HepG2 (cell line): Measurements from ENCODE around the gene MORC1. TPM values are rescaled to one million over a fixed set of nuclear protein-coding genes. Genes with fewer than 3 reads are reported as not detected.

ENCODE experiments used
- ATAC-seq: fragments of 200-7000 bp; cut with Tn5 transposase; 3 replicates; pipeline ENCODE4 v1.9.1; 2020; ENCODE audit warnings: mild to moderate bottlenecking, moderate library complexity
- BruUV-seq: library from RNA; stranded (reverse); fragments of 400-500 nt; replicated peaks from 2 replicates; lab custom pipeline; 2021; lab: Mats Ljungman, UMichigan
- CTCF ChIA-PET: fragments of 300-600 bp; formaldehyde crosslinking; extraction: SDS; loops from one replicate; lab custom pipeline; 2021; ENCODE audit warnings: low total read pairs, inconsistent platforms, low intra/inter-chr PET ratio; lab: Yijun Ruan, JAX
- POLR2A ChIA-PET: fragments of 350-600 bp; sonication (Branson Sonifier 250); formaldehyde crosslinking; loops from one replicate; lab custom pipeline; 2020; ENCODE audit warnings: antibody characterized with exemption, inconsistent platforms; lab: Yijun Ruan, JAX
- DNase-seq: peaks from one replicate; pipeline ENCODE4 v3.0.0-alpha.2; 2015; ENCODE audit warnings: low spot score
- FAIRE-seq: peaks from 3 replicates; lab custom pipeline; 2011; peaks lifted over from hg19 to GRCh38; lab: Jason Lieb, UNC
- H2AFZ ChIP-seq: one replicate; pipeline ENCODE4 v1.6.1; 2011; ENCODE audit warnings: low read length, inconsistent platforms
- H3K27ac ChIP-seq: fragments of 300-600 bp; 3 replicates; pipeline ENCODE4 v1.8.0; 2011; ENCODE audit warnings: mixed run types, mild to moderate bottlenecking, mixed read lengths, low read length, inconsistent platforms; ENCODE audit not compliant: insufficient read depth; ENCODE audit errors: extremely low read length
- H3K27me3 ChIP-seq, 2 experiments: fragments of 200-600 bp in 1 of 2; 2 replicates in 1 of 2; 3 replicates in 1 of 2; pipeline versions ENCODE4 v1.6.0 to v1.8.0; 2011; ENCODE audit warnings: low read length in 2 of 2, mild to moderate bottlenecking in 2 of 2, moderate library complexity in 2 of 2, inconsistent platforms in 1 of 2; ENCODE audit not compliant: insufficient read depth in 2 of 2, control insufficient read depth in 1 of 2
- H3K36me3 ChIP-seq, 2 experiments: fragments of 200-600 bp in 1 of 2; replicated peaks in 1 of 2; 2 replicates in 1 of 2; 3 replicates in 1 of 2; pipeline versions ENCODE4 v1.5.1 to v1.8.0; 2011; ENCODE audit warnings: low read length in 2 of 2, inconsistent platforms in 1 of 2; ENCODE audit not compliant: insufficient read depth in 2 of 2, control insufficient read depth in 1 of 2
- H3K4me1 ChIP-seq: 2 replicates; pipeline ENCODE4 v1.5.1; 2012; ENCODE audit warnings: low read length, inconsistent platforms; ENCODE audit not compliant: insufficient read depth
- H3K4me2 ChIP-seq: 2 replicates; pipeline ENCODE4 v1.6.0; 2011; ENCODE audit warnings: low read depth, low read length, inconsistent platforms
- H3K4me3 ChIP-seq, 3 experiments: fragments of 200-600 bp in 1 of 3; sonication (generic), shearing (Covaris generic) in 1 of 3; replicated peaks in 1 of 3; 2 replicates each; pipeline ENCODE4 v1.5.1; 2011 to 2016; ENCODE audit warnings: low read length in 3 of 3, inconsistent platforms in 2 of 3, low read depth in 2 of 3, mild to moderate bottlenecking in 2 of 3, control low read depth in 1 of 3, mixed read lengths in 1 of 3; ENCODE audit not compliant: insufficient read depth in 1 of 3
- H3K79me2 ChIP-seq: one replicate; pipeline ENCODE4 v1.6.1; 2011; ENCODE audit warnings: low read length, inconsistent platforms; ENCODE audit not compliant: insufficient read depth
- H3K9ac ChIP-seq: 2 replicates; pipeline ENCODE4 v1.6.0; 2011; ENCODE audit warnings: mild to moderate bottlenecking, low read depth, low read length, inconsistent platforms; ENCODE audit not compliant: insufficient read depth
- H3K9me3 ChIP-seq: 2 replicates; pipeline ENCODE4 v1.5.1; 2012; ENCODE audit warnings: mild to moderate bottlenecking, low read length
- H4K20me1 ChIP-seq: 2 replicates; pipeline ENCODE4 v1.6.0; 2011; ENCODE audit warnings: inconsistent platforms, mild to moderate bottlenecking, low read length, moderate library complexity; ENCODE audit not compliant: insufficient read depth
- ATAD3A ChIP-seq: sonication (generic); formaldehyde crosslinking; IDR thresholded peaks from 2 replicates; pipeline ENCODE4 v1.4.0; 2020; ENCODE audit warnings: missing genetic modification reagents
- ATF7 ChIP-seq, 2 experiments: fragments of 450-650 bp in 1 of 2; sonication (generic) in 1 of 2; formaldehyde crosslinking in 1 of 2; IDR thresholded peaks; 2 replicates each; pipeline versions ENCODE4 v1.4.0 to v1.6.1; 2016 to 2020; ENCODE audit warnings: antibody characterized with exemption in 1 of 2, mild to moderate bottlenecking in 1 of 2, missing genetic modification reagents in 1 of 2
- CC2D1A ChIP-seq: sonication (generic); formaldehyde crosslinking; IDR thresholded peaks from 2 replicates; pipeline ENCODE4 v1.8.1; 2023; ENCODE audit warnings: mild to moderate bottlenecking, missing genetic modification reagents
- CCAR2 ChIP-seq: fragments of 200-400 bp; formaldehyde crosslinking; optimal IDR thresholded peaks from 2 replicates; pipeline ENCODE3; 2018; ENCODE audit warnings: low read depth, mild to moderate bottlenecking, low read length, moderate library complexity
- CREB3 ChIP-seq: sonication (generic); formaldehyde crosslinking; IDR thresholded peaks from 2 replicates; pipeline ENCODE4 v1.5.0; 2020; ENCODE audit warnings: missing genetic modification reagents
- FOXJ3 ChIP-seq: sonication (generic); formaldehyde crosslinking; IDR thresholded peaks from 2 replicates; pipeline ENCODE4 v1.4.0; 2020; ENCODE audit warnings: missing genetic modification reagents, mild to moderate bottlenecking, borderline replicate concordance
- GATA4 ChIP-seq: sonication (generic); IDR thresholded peaks from 2 replicates; pipeline ENCODE4 v1.6.1; 2016; ENCODE audit warnings: antibody characterized with exemption, low read depth, borderline replicate concordance
- KDM2A ChIP-seq: sonication (generic); formaldehyde crosslinking; IDR thresholded peaks from 2 replicates; pipeline ENCODE4 v1.4.0; 2020; ENCODE audit warnings: low read depth, missing genetic modification reagents, borderline replicate concordance
- KLF12 ChIP-seq: sonication (generic); formaldehyde crosslinking; IDR thresholded peaks from 2 replicates; pipeline ENCODE4 v1.4.0; 2020; ENCODE audit warnings: missing genetic modification reagents, borderline replicate concordance
- MTERF4 ChIP-seq: sonication (generic); formaldehyde crosslinking; IDR thresholded peaks from 2 replicates; pipeline ENCODE4 v1.8.0; 2023; ENCODE audit warnings: mild to moderate bottlenecking, missing genetic modification reagents
- PBX3 ChIP-seq: sonication (generic); formaldehyde crosslinking; IDR thresholded peaks from 2 replicates; pipeline ENCODE4 v1.8.1; 2023; ENCODE audit warnings: missing genetic modification reagents, inconsistent platforms, borderline replicate concordance
- SPEN ChIP-seq: sonication (generic); formaldehyde crosslinking; IDR thresholded peaks from 2 replicates; pipeline ENCODE4 v1.5.1; 2020; ENCODE audit warnings: low read depth, mild to moderate bottlenecking, missing genetic modification reagents
- ZGPAT ChIP-seq: IDR thresholded peaks from 2 replicates; pipeline ENCODE4 v1.6.1; 2016; ENCODE audit warnings: mild to moderate bottlenecking
- ZNF782 ChIP-seq: sonication (generic); formaldehyde crosslinking; IDR thresholded peaks from 2 replicates; pipeline ENCODE4 v1.4.0; 2020; ENCODE audit warnings: missing genetic modification reagents, mild to moderate bottlenecking, borderline replicate concordance
- ZSCAN29 ChIP-seq: sonication (generic); formaldehyde crosslinking; conservative IDR thresholded peaks from 2 replicates; pipeline ENCODE4 v1.4.0; 2020; ENCODE audit warnings: mild to moderate bottlenecking, missing genetic modification reagents
- WGBS: methylation state at CpG from one replicate; pipeline ENCODE4 v1.1.6; 2017; ENCODE audit warnings: low lambda C conversion rate; 5-methylcytosine and 5-hydroxymethylcytosine counted together
- in situ Hi-C: cut with HindIII; loops from 2 replicates; pipeline ENCODE4 v1.10.0; 2017; ENCODE audit warnings: low pct_unique_long_range_greater_than_20kb; ENCODE audit not compliant: extremely low pct_ligation_motif_present
- intact Hi-C: fragments of 100-400 bp; cut with micrococcal nuclease; formaldehyde crosslinking; loops from one replicate; pipeline ENCODE4 v1.10.0; 2022; ENCODE audit not compliant: unreplicated experiment
- polyA plus RNA-seq, 8 experiments: library from polyadenylated mRNA; depleted of rRNA in 3 of 8; stranded (reverse) in 7 of 8; unstranded in 1 of 8; fragments of >200 nt; fragmentation: Illumina TruSeq in 4 of 8; extraction: Trizol in 4 of 8; gene quantifications; 2 replicates each; pipeline versions ENCODE4 v1.2.1 to v1.2.3, GENCODE V29; 2011 to 2016; ENCODE audit warnings: low read depth in 4 of 8, missing spikeins in 1 of 8, mixed read lengths in 1 of 8; ENCODE audit not compliant: insufficient read depth in 1 of 8
- total RNA-seq, 5 experiments: library from RNA; depleted of rRNA; stranded (reverse); fragments of >200 nt; fragmentation: Illumina TruSeq; extraction: Trizol; gene quantifications; 2 replicates each; pipeline ENCODE4 v1.2.3, GENCODE V29; 2016; ENCODE audit warnings: low read depth in 1 of 5

The MORC1 gene
- total and polyA plus RNA-seq, 2 of the 13 experiments (the other 11 are each of a cell fraction or from before 2014, with no cell fraction given), result not detected

GRCh38 chr3:108972482-108972881, 145.5 kb downstream of the MORC1 start:
- Histone ChIP-seq H3K9ac (no peak overlapping the region), H2AFZ (no peak overlapping the region), H3K4me2 (no peak overlapping the region), H3K9me3 (no peaks in the 10 kb centered on the region), H3K4me1 (no peaks in the 10 kb centered on the region), H4K20me1 (no peaks in the 10 kb centered on the region), H3K36me3 (no peaks in the 10 kb centered on the region), H3K27ac (no peak overlapping the region), H3K4me3 (no peak overlapping the region), H3K27me3 (no peaks in the 10 kb centered on the region), H3K79me2 (no peaks in the 10 kb centered on the region)
- BruUV-seq, result no TSS peak
- DNase-seq (no peak), ATAC-seq (no peak), FAIRE-seq (no peak)
- 4% methylated on average over 3 of the region's 3 CpGs for WGBS
- CTCF ChIA-PET, result no interaction called here
- in situ Hi-C loops (no loop called here), intact Hi-C loops (no loop called here)
- TF ChIP-seq CCAR2, result no peak
- no peak for TF ChIP-seq ATF7 (IDR thresholded peaks at IDR 0.05)
- TF ChIP-seq ATF7 (CRISPR knock-in tag; IDR thresholded peaks at IDR 0.05), result no peak
- POLR2A ChIA-PET, result no interaction called here

GRCh38 chr3:108970561-108970960, 147.4 kb downstream of the MORC1 start:
- FAIRE-seq (no peak), DNase-seq (no peak), ATAC-seq (no peak)
- BruUV-seq, result no TSS peak
- no peaks in the 10 kb centered on the region for H3K9me3 ChIP-seq
- no peaks in the 10 kb centered on the region for H3K79me2 ChIP-seq
- H4K20me1 ChIP-seq, result no peaks in the 10 kb centered on the region
- no peaks in the 10 kb centered on the region for H3K36me3 ChIP-seq
- no peak overlapping the region for H3K27ac ChIP-seq
- H3K9ac ChIP-seq, result no peak overlapping the region
- H3K4me3 ChIP-seq, result no peak overlapping the region
- intact Hi-C loops (no loop called here), in situ Hi-C loops (no loop called here)
- no peaks in the 10 kb centered on the region for H3K27me3 ChIP-seq
- whole genome bisulfite sequencing, result 0% methylated on average over 3 of the region's 3 CpGs
- ChIA-PET CTCF (no interaction called here), POLR2A (no interaction called here)
- no peak overlapping the region for H3K4me2 ChIP-seq
- no peak overlapping the region for H2AFZ ChIP-seq
- H3K4me1 ChIP-seq, result no peaks in the 10 kb centered on the region
- no peak for TF ChIP-seq ATAD3A
- no peak for TF ChIP-seq ZNF782
- TF ChIP-seq GATA4, result no peak
- TF ChIP-seq ZSCAN29 (CRISPR knock-in tag), result no peak
- no peak for TF ChIP-seq CC2D1A
- TF ChIP-seq ZGPAT (CRISPR knock-in tag), result no peak
- TF ChIP-seq CREB3 (CRISPR knock-in tag), result no peak
- TF ChIP-seq KDM2A (CRISPR knock-in tag), result no peak
- no peak for TF ChIP-seq FOXJ3
- TF ChIP-seq SPEN (CRISPR knock-in tag), result no peak
- no peak for TF ChIP-seq PBX3
- no peak for TF ChIP-seq KLF12 (CRISPR knock-in tag)
- no peak for TF ChIP-seq MTERF4 (CRISPR knock-in tag)
